SK-N-SH treated with all-trans-retinoic acid at 6 μM for 48 hours (cell line): ENCODE data around the gene KPNA1.

Source experiments
- ATAC-seq: fragments of 200-7000 bp; cut with Tn5 transposase; 3 replicates; pipeline ENCODE4 v1.9.1; 2020; ENCODE audit warnings: mild to moderate bottlenecking, moderate library complexity
- ARNTL ChIP-seq: fragments of 450-650 bp; formaldehyde crosslinking; IDR thresholded peaks from 2 replicates; pipeline ENCODE4 v1.5.0; 2020; ENCODE audit warnings: low read depth, mild to moderate bottlenecking, moderate library complexity, borderline replicate concordance
- BACH2 ChIP-seq: fragments of 250-450 bp; sonication (Bioruptor Pico); IDR thresholded peaks from 2 replicates; pipeline ENCODE4 v1.9.0; 2021; ENCODE audit warnings: mild to moderate bottlenecking, borderline replicate concordance
- CREB5 ChIP-seq: fragments of 250-450 bp; sonication (Bioruptor Pico); IDR thresholded peaks from 2 replicates; pipeline ENCODE4 v1.5.1; 2020; ENCODE audit warnings: low read depth, mild to moderate bottlenecking, moderate library complexity
- CSDC2 ChIP-seq: fragments of 250-450 bp; sonication (Bioruptor Pico); IDR thresholded peaks from 2 replicates; pipeline ENCODE4 v1.5.0; 2020; ENCODE audit warnings: mild to moderate bottlenecking, moderate library complexity
- CSRNP3 ChIP-seq: fragments of 250-450 bp; sonication (Bioruptor Pico); IDR thresholded peaks from 2 replicates; pipeline ENCODE4 v1.5.1; 2021; ENCODE audit warnings: mild to moderate bottlenecking, moderate library complexity
- ESRRG ChIP-seq: fragments of 250-450 bp; sonication (Bioruptor Pico); IDR thresholded peaks from 2 replicates; pipeline ENCODE4 v1.6.1; 2021; ENCODE audit warnings: mild to moderate bottlenecking
- GLIS3 ChIP-seq: fragments of 250-450 bp; sonication (Bioruptor Pico); IDR thresholded peaks from 2 replicates; pipeline ENCODE4 v1.5.0; 2020; ENCODE audit warnings: mild to moderate bottlenecking, moderate library complexity
- OSR1 ChIP-seq: fragments of 250-450 bp; sonication (Bioruptor Pico); IDR thresholded peaks from 2 replicates; pipeline ENCODE4 v1.8.0; 2022; ENCODE audit warnings: moderate library complexity, mild to moderate bottlenecking, inconsistent platforms
- PATZ1 ChIP-seq: fragments of 250-450 bp; sonication (Bioruptor Pico); IDR thresholded peaks from 2 replicates; pipeline ENCODE4 v1.8.0; 2020; ENCODE audit warnings: mild to moderate bottlenecking, moderate library complexity, borderline replicate concordance
- POU6F1 ChIP-seq: fragments of 250-450 bp; sonication (Bioruptor Pico); IDR thresholded peaks from 2 replicates; pipeline ENCODE4 v1.8.0; 2021; ENCODE audit warnings: low read depth, mild to moderate bottlenecking, moderate library complexity, borderline replicate concordance
- PPARA ChIP-seq: fragments of 250-450 bp; sonication (Bioruptor Pico); IDR thresholded peaks from 2 replicates; pipeline ENCODE4 v1.5.0; 2020; ENCODE audit warnings: mild to moderate bottlenecking, borderline replicate concordance
- RARB ChIP-seq: fragments of 250-450 bp; sonication (Bioruptor Pico); IDR thresholded peaks from 2 replicates; pipeline ENCODE4 v1.8.0; 2021; ENCODE audit warnings: mild to moderate bottlenecking, moderate library complexity
- SNAI2 ChIP-seq: fragments of 250-450 bp; sonication (Bioruptor Pico); IDR thresholded peaks from 2 replicates; pipeline ENCODE4 v1.5.0; 2020; ENCODE audit warnings: mild to moderate bottlenecking, moderate library complexity
- TCF4 ChIP-seq: fragments of 250-450 bp; sonication (Bioruptor Pico); IDR thresholded peaks from 2 replicates; pipeline ENCODE4 v1.8.0; 2021; ENCODE audit warnings: mild to moderate bottlenecking, moderate library complexity, borderline replicate concordance
- TOX ChIP-seq: fragments of 250-450 bp; sonication (Bioruptor Pico); IDR thresholded peaks from 2 replicates; pipeline ENCODE4 v1.8.0; 2021; ENCODE audit warnings: mild to moderate bottlenecking, moderate library complexity, borderline replicate concordance
- TSHZ2 ChIP-seq: fragments of 250-450 bp; sonication (Bioruptor Pico); IDR thresholded peaks from 2 replicates; pipeline ENCODE4 v1.5.0; 2020; ENCODE audit warnings: mild to moderate bottlenecking, moderate library complexity
- ZC3H10 ChIP-seq: fragments of 250-450 bp; sonication (Bioruptor Pico); IDR thresholded peaks from 2 replicates; pipeline ENCODE4 v1.5.1; 2021; ENCODE audit warnings: mild to moderate bottlenecking, moderate library complexity
- ZFP3 ChIP-seq: fragments of 250-450 bp; sonication (Bioruptor Pico); IDR thresholded peaks from 2 replicates; pipeline ENCODE4 v1.5.0; 2020; ENCODE audit warnings: mild to moderate bottlenecking, moderate library complexity
- ZFP30 ChIP-seq: fragments of 450-650 bp; formaldehyde crosslinking; IDR thresholded peaks from 2 replicates; pipeline ENCODE4 v1.5.0; 2022; ENCODE audit warnings: mild to moderate bottlenecking, moderate library complexity
- ZNF565 ChIP-seq: fragments of 450-650 bp; formaldehyde crosslinking; conservative IDR thresholded peaks from 2 replicates; pipeline ENCODE4 v1.5.0; 2020; ENCODE audit warnings: low read depth, mild to moderate bottlenecking, moderate library complexity
- ZNF70 ChIP-seq: fragments of 450-650 bp; formaldehyde crosslinking; IDR thresholded peaks from 2 replicates; pipeline ENCODE4 v1.5.0; 2020; ENCODE audit warnings: mild to moderate bottlenecking, moderate library complexity
- ZNF8 ChIP-seq: fragments of 450-650 bp; formaldehyde crosslinking; IDR thresholded peaks from 2 replicates; pipeline ENCODE4 v1.5.0; 2020; ENCODE audit warnings: mild to moderate bottlenecking, moderate library complexity

The KPNA1 gene

GRCh38 chr3:122515020-122515468, 305 bp upstream of the KPNA1 start:
- peak; percentile 32 for ATAC-seq
- no peak for TF ChIP-seq CSDC2 (CRISPR knock-in tag)
- TF ChIP-seq ZC3H10: no peak
- no peak for TF ChIP-seq ZFP30
- TF ChIP-seq TSHZ2: no peak
- no peak for TF ChIP-seq ZNF70 (CRISPR knock-in tag)
- TF ChIP-seq POU6F1: no peak
- no peak for TF ChIP-seq SNAI2 (CRISPR knock-in tag)
- no peak for TF ChIP-seq BACH2 (CRISPR knock-in tag)
- TF ChIP-seq GLIS3 (CRISPR knock-in tag): no peak
- TF ChIP-seq ZNF565 (CRISPR knock-in tag): no peak
- TF ChIP-seq ZNF8: no peak
- no peak for TF ChIP-seq RARB
- TF ChIP-seq PATZ1 (CRISPR knock-in tag): no peak
- TF ChIP-seq CREB5 (CRISPR knock-in tag): no peak
- TF ChIP-seq ARNTL (CRISPR knock-in tag): no peak
- TF ChIP-seq ZFP3 (CRISPR knock-in tag): no peak
- TF ChIP-seq CSRNP3 (CRISPR knock-in tag): no peak
- no peak for TF ChIP-seq ESRRG

GRCh38 chr3:122513386-122514122, 1.2 kb downstream of the KPNA1 start:
- no peak for ATAC-seq
- TF ChIP-seq TCF4 (CRISPR knock-in tag) (no peak), TSHZ2 (no peak), GLIS3 (CRISPR knock-in tag) (no peak), TOX (CRISPR knock-in tag) (no peak), ZFP3 (CRISPR knock-in tag) (no peak), CREB5 (CRISPR knock-in tag) (no peak), ZNF70 (CRISPR knock-in tag) (no peak), ZNF565 (CRISPR knock-in tag) (no peak), PPARA (CRISPR knock-in tag) (no peak), ESRRG (no peak), ZFP30 (no peak), CSDC2 (CRISPR knock-in tag) (no peak), ARNTL (CRISPR knock-in tag) (no peak), PATZ1 (CRISPR knock-in tag) (no peak), OSR1 (no peak), ZC3H10 (no peak)
